EL (cell line): ENCODE results near the gene CACNA2D3.

Source experiments
- DNase-seq: peaks from one replicate; pipeline ENCODE4 v3.0.0-alpha.2; 2016

The CACNA2D3 gene

GRCh38 chr3:54905261-54905888, 783.0 kb downstream of the CACNA2D3 start:
- DNase-seq: peak; percentile 71

- no peak for DNase-seq
Observed at GRCh38 chr3:54905920-54906319, 783.6 kb downstream of the CACNA2D3 start.

GRCh38 chr3:54906763-54907162, 784.4 kb downstream of the CACNA2D3 start:
- no peak for DNase-seq

GRCh38 chr3:54909191-54909590, 786.8 kb downstream of the CACNA2D3 start:
- no peak for DNase-seq

GRCh38 chr3:54914180-54914579, 791.8 kb downstream of the CACNA2D3 start:
- no peak for DNase-seq

- no peak for DNase-seq
Observed at GRCh38 chr3:54915181-54915580, 792.8 kb downstream of the CACNA2D3 start.

GRCh38 chr3:54915976-54916375, 793.6 kb downstream of the CACNA2D3 start:
- DNase-seq: no peak

- peak; percentile 16 for DNase-seq
Observed at GRCh38 chr3:54916732-54917131, 794.4 kb downstream of the CACNA2D3 start.

GRCh38 chr3:54917174-54917573, 794.8 kb downstream of the CACNA2D3 start:
- DNase-seq: peak; percentile 44

- DNase-seq: peak; percentile 61
Observed at GRCh38 chr3:54917862-54918261, 795.5 kb downstream of the CACNA2D3 start.

GRCh38 chr3:54918516-54918915, 796.2 kb downstream of the CACNA2D3 start:
- DNase-seq: no peak

- DNase-seq: no peak
Observed at GRCh38 chr3:54928046-54928770, 805.9 kb downstream of the CACNA2D3 start, which contains the start of gene LRTM1. TSS of gene LRTM1 (minus strand) at chr3:54928059. CDS start at chr3:54927911, 148 bp downstream.

- no peak for DNase-seq
Observed at GRCh38 chr3:54931182-54931581, 808.8 kb downstream of the CACNA2D3 start.

GRCh38 chr3:54932606-54933005, 810.3 kb downstream of the CACNA2D3 start:
- DNase-seq: no peak

GRCh38 chr3:54935869-54936268, 813.5 kb downstream of the CACNA2D3 start:
- no peak for DNase-seq

GRCh38 chr3:54936561-54936960, 814.2 kb downstream of the CACNA2D3 start:
- DNase-seq: no peak

GRCh38 chr3:54939557-54940300, 817.4 kb downstream of the CACNA2D3 start:
- peak; percentile 77 for DNase-seq

- no peak for DNase-seq
Observed at GRCh38 chr3:54940971-54941370, 818.6 kb downstream of the CACNA2D3 start.

GRCh38 chr3:54941690-54942362, 819.5 kb downstream of the CACNA2D3 start:
- DNase-seq: no peak

GRCh38 chr3:54949491-54950044, 827.2 kb downstream of the CACNA2D3 start:
- DNase-seq: no peak

GRCh38 chr3:54950391-54951003, 828.1 kb downstream of the CACNA2D3 start:
- DNase-seq: no peak

- peak; percentile 92 for DNase-seq
Observed at GRCh38 chr3:54951405-54951804, 829.1 kb downstream of the CACNA2D3 start.
